Stomach (tissue), 4 donors: ENCODE results near the gene GZF1.

Experiments
- POLR2A ChIP-seq, 4 donors: fragments of 450-650 bp; IDR thresholded peaks; one replicate each; pipeline ENCODE4 v1.6.1; 2016; ENCODE audit warnings: antibody characterized with exemption in 4 of 4, control low read depth in 2 of 4, mild to moderate bottlenecking in 1 of 4, moderate library complexity in 1 of 4
- TF ChIP-seq, protein P1 (sequence below), 7 experiments: fragments of 450-650 bp in 4 of 7; fragments of 200-600 bp in 3 of 7; sonication (generic) in 3 of 7; IDR thresholded peaks; one replicate each; pipeline ENCODE4 v1.5.1; 2016 to 2019; ENCODE audit warnings: antibody characterized with exemption in 7 of 7, control low read depth in 2 of 7, mild to moderate bottlenecking in 1 of 7

DNA sequence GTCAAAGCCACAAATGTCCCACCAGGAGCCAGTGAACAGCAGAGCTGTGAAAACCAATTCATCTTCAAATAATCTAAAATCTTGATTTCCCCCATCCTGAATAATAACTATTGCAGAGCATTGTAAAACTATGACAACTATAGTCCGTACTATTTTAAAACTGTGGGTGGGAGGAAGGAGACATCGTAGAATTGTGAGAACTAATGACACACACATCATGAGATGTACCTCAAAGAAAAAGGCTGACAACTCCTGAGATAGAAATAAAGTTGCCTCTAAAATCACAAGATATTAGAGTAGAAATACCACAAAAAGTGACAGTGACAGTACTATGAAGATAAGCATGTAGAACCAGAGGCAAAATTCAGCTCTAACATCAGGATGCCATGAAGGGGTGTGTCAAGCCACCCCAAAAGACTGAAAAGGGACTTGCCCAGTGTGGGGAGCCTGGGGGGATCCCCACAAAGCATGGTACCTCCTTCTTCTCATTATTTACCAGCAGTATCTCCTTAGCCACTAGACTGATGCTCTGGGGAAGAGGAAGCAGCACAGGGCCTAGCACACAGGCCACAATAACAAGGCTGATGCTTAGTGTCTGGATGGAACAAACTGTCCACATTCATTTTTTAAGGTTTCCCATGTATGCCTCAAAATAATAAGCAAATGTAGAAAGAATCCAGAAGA lies 45.9 kb downstream of the GZF1 start:
- TF ChIP-seq, protein P1, sequence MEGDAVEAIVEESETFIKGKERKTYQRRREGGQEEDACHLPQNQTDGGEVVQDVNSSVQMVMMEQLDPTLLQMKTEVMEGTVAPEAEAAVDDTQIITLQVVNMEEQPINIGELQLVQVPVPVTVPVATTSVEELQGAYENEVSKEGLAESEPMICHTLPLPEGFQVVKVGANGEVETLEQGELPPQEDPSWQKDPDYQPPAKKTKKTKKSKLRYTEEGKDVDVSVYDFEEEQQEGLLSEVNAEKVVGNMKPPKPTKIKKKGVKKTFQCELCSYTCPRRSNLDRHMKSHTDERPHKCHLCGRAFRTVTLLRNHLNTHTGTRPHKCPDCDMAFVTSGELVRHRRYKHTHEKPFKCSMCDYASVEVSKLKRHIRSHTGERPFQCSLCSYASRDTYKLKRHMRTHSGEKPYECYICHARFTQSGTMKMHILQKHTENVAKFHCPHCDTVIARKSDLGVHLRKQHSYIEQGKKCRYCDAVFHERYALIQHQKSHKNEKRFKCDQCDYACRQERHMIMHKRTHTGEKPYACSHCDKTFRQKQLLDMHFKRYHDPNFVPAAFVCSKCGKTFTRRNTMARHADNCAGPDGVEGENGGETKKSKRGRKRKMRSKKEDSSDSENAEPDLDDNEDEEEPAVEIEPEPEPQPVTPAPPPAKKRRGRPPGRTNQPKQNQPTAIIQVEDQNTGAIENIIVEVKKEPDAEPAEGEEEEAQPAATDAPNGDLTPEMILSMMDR (IDR thresholded peaks at IDR 0.05) = no peak
- TF ChIP-seq POLR2A (IDR thresholded peaks at IDR 0.05) = no peak
